DOHH2 (cell line): ENCODE data around the gene ELFN1.

Experiments
- EZH2phosphoT487 ChIP-seq: fragments of 200-600 bp; sonication (generic); IDR thresholded peaks from 2 replicates; pipeline ENCODE4 v1.6.1; 2017; ENCODE audit warnings: borderline replicate concordance, mild to moderate bottlenecking, antibody characterized with exemption, low read length, moderate library complexity, mixed read lengths
- TF ChIP-seq, protein P1 (sequence below): fragments of 200-600 bp; sonication (generic); IDR thresholded peaks from one replicate; pipeline ENCODE4 v1.5.1; 2014; ENCODE audit warnings: antibody characterized with exemption, mild to moderate bottlenecking, low read depth, low read length; ENCODE audit not compliant: poor library complexity, severe bottlenecking

DNA sequence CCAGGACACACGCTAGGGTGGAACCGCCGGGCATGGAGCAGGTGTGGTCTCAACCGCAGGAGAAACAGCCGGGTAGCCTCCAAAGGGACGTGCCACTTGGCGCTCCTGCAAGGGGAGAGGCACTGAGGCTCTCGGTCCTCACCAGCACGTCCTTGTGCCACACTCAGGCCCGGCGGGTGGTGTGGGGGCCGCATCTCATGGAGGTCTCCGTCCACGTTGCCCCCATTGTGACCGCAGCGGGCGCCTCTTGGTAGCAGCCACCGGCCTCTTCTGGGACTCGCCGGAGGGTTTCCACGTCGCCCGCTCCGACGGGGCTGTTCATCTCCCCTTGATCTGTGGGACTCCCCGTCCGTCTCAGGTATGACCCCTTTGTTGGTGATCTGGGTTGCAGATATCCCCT lies 49.2 kb upstream of the ELFN1 start:
- TF ChIP-seq, protein P1, sequence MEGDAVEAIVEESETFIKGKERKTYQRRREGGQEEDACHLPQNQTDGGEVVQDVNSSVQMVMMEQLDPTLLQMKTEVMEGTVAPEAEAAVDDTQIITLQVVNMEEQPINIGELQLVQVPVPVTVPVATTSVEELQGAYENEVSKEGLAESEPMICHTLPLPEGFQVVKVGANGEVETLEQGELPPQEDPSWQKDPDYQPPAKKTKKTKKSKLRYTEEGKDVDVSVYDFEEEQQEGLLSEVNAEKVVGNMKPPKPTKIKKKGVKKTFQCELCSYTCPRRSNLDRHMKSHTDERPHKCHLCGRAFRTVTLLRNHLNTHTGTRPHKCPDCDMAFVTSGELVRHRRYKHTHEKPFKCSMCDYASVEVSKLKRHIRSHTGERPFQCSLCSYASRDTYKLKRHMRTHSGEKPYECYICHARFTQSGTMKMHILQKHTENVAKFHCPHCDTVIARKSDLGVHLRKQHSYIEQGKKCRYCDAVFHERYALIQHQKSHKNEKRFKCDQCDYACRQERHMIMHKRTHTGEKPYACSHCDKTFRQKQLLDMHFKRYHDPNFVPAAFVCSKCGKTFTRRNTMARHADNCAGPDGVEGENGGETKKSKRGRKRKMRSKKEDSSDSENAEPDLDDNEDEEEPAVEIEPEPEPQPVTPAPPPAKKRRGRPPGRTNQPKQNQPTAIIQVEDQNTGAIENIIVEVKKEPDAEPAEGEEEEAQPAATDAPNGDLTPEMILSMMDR: no peak
- TF ChIP-seq EZH2phosphoT487: no peak
